Ovary (tissue), 9 donors: ENCODE results near the gene CAMSAP3. TPM values are rescaled to one million over a fixed set of nuclear protein-coding genes. Genes with fewer than 3 reads are reported as not detected.

Experiments
- DNase-seq, 5 donors: peaks; one replicate each; pipeline ENCODE4 v3.0.0-alpha.2; 2019 to 2020
- H3K27ac ChIP-seq, 2 donors: fragments of 200-600 bp; one replicate each; pipeline versions ENCODE4 v1.5.1 to v1.8.0; 2019 to 2022
- H3K27me3 ChIP-seq: fragments of 200-600 bp; one replicate; pipeline ENCODE4 v1.8.0; 2022
- H3K36me3 ChIP-seq: fragments of 200-600 bp; sonication (generic); one replicate; pipeline ENCODE4 v1.5.1; 2019
- H3K4me1 ChIP-seq: one replicate; pipeline ENCODE4 v1.8.1; 2013; ENCODE audit warnings: mild to moderate bottlenecking, moderate library complexity; ENCODE audit not compliant: insufficient read depth
- H3K4me3 ChIP-seq: fragments of 200-600 bp; sonication (generic); one replicate; pipeline ENCODE4 v1.5.1; 2017
- H3K9me3 ChIP-seq, 2 donors: fragments of 200-600 bp in 1 of 2; sonication (generic) in 1 of 2; one replicate each; pipeline versions ENCODE4 v1.5.1 to v1.8.1; 2013 to 2019; ENCODE audit warnings: mild to moderate bottlenecking in 1 of 2, moderate library complexity in 1 of 2
- CTCF ChIP-seq, 3 donors: fragments of 450-650 bp in 2 of 3; fragments of 200-600 bp in 1 of 3; IDR thresholded peaks; one replicate each; pipeline versions ENCODE4 v1.5.1 to v1.8.0; 2016 to 2022; ENCODE audit warnings: antibody characterized with exemption in 3 of 3, mild to moderate bottlenecking in 1 of 3
- EP300 ChIP-seq: sonication (generic); formaldehyde crosslinking; IDR thresholded peaks from one replicate; pipeline ENCODE4 v1.6.1; 2017; ENCODE audit warnings: antibody characterized with exemption
- POLR2A ChIP-seq: fragments of 450-650 bp; IDR thresholded peaks from one replicate; pipeline ENCODE4 v1.6.1; 2017; ENCODE audit warnings: antibody characterized with exemption, mild to moderate bottlenecking, moderate library complexity
- WGBS, 3 donors: extraction: QIAGEN DNeasy Blood & Tissue Kit in 1 of 3; methylation state at CpG; one replicate each; pipeline versions ENCODE4 v1.1.5 to v1.1.7; 2013 to 2017; 5-methylcytosine and 5-hydroxymethylcytosine counted together
- intact Hi-C, 4 donors: fragments of 100-400 bp; cut with DNase I; formaldehyde crosslinking; loops; one replicate each; pipeline versions ENCODE4 v1.11.0 to v1.15.1; 2022 to 2023
- polyA plus RNA-seq, 2 donors: library from polyadenylated mRNA; stranded (reverse); fragments of 200-250 nt in 1 of 2; fragments of 350-450 nt in 1 of 2; fragmentation: Illumina TruSeq in 1 of 2; extraction: RNeasy Lipid Tissue Mini Kit (QIAGEN cat#74804) in 1 of 2; gene quantifications; one replicate each; pipeline ENCODE4 v1.2.3, GENCODE V29; 2013 to 2014
- total RNA-seq, 7 donors: library from RNA; depleted of rRNA in 2 of 7; stranded (reverse); fragments of >200 nt in 2 of 7; fragmentation: NEBNext Ultra II Directional in 3 of 7; extraction: Animal tissue kit (Norgen Biotek cat#: 25700) in 3 of 7; gene quantifications; one replicate each; pipeline versions ENCODE4 v1.1.0 to v1.2.4, GENCODE V29; 2016 to 2023
- donor health status: DM: no; HTN: no; CAD: no; lungs with moderate emphysema.
- donor health status: DM: no; HTN: no; CAD: no.
- donor health status: Bipolar disorder and iron deficiency.
- donor health status: DM: yes; HTN: yes; CAD: no.
- donor health status: DM: no; HTN: no; CAD: no.
- donor health status: DM: yes; HTN: yes; CAD: no.

CAMSAP3 gene
- total and polyA plus RNA-seq, 9 donors = 0.08 to 8.2 (median 1.4) TPM

- no peak for DNase-seq
- no peaks in the 10 kb centered on the region for H3K27me3 ChIP-seq
- no peaks in the 10 kb centered on the region for H3K9me3 ChIP-seq
- no peak overlapping the region for H3K4me3 ChIP-seq
- TF ChIP-seq POLR2A (no peak), CTCF (IDR thresholded peaks at IDR 0.05) (no peak), EP300 (no peak)
- intact Hi-C loops = no loop called here
- H3K36me3 ChIP-seq = no peaks in the 10 kb centered on the region
- H3K27ac ChIP-seq = no peak overlapping the region
- 85 to 88% (median 86%) methylated on average over 12 of the region's 12 CpGs for WGBS, 3 donors
- peaks cover 13% of the 10 kb centered on the region for H3K4me1 ChIP-seq
Measured at GRCh38 chr19:7631577-7631976, 35.9 kb downstream of the CAMSAP3 start.

GRCh38 chr19:7632340-7633203 is 36.9 kb downstream of the CAMSAP3 start:
- WGBS, 3 donors = 81 to 89% (median 88%) methylated on average over 40 of the region's 40 CpGs
- Histone ChIP-seq H3K4me1 (peaks cover 13% of the 10 kb centered on the region), H3K27ac (no peak overlapping the region), H3K36me3 (no peaks in the 10 kb centered on the region), H3K4me3 (no peak overlapping the region), H3K27me3 (no peaks in the 10 kb centered on the region), H3K9me3 (no peaks in the 10 kb centered on the region)
- TF ChIP-seq CTCF (IDR thresholded peaks at IDR 0.05) (no peak), EP300 (no peak), POLR2A (no peak)
- intact Hi-C loops = no loop called here
- no peak for DNase-seq

GRCh38 chr19:7633698-7634097 is 38.0 kb downstream of the CAMSAP3 start, which contains the start of gene PCP2:
TSS of gene PCP2 (minus strand) at chr19:7633719. CDS start at chr19:7633457, 262 bp downstream.
- intact Hi-C loops = no loop called here
- no peaks in the 10 kb centered on the region for H3K9me3 ChIP-seq
- DNase-seq = no peak
- TF ChIP-seq EP300 (no peak), CTCF (IDR thresholded peaks at IDR 0.05) (no peak), POLR2A (no peak)
- H3K36me3 ChIP-seq = no peaks in the 10 kb centered on the region
- H3K4me3 ChIP-seq = no peak within 1 kb of the TSS
- 23 to 36% (median 25%) methylated on average over 2 of the region's 2 CpGs for WGBS, 3 donors
- peaks cover 6% of the 10 kb centered on the region for H3K4me1 ChIP-seq
- no peak within 1 kb of the TSS for H3K27ac ChIP-seq
- H3K27me3 ChIP-seq = no peaks in the 10 kb centered on the region

- DNase-seq = no peak
- intact Hi-C loops = no loop called here
- peaks cover under 1% of the 10 kb centered on the region for H3K4me1 ChIP-seq
- TF ChIP-seq EP300 = no peak
- no peak for TF ChIP-seq POLR2A
- no peak for TF ChIP-seq CTCF (IDR thresholded peaks at IDR 0.05)
- no peak overlapping the region for H3K4me3 ChIP-seq
- no peaks in the 10 kb centered on the region for H3K27me3 ChIP-seq
- H3K36me3 ChIP-seq = no peaks in the 10 kb centered on the region
- 33 to 47% (median 35%) methylated on average over 6 of the region's 6 CpGs for WGBS, 3 donors
- H3K27ac ChIP-seq = no peak overlapping the region
- H3K9me3 ChIP-seq = no peaks in the 10 kb centered on the region
Measured at GRCh38 chr19:7635670-7636069, 40.0 kb downstream of the CAMSAP3 start.
